AG04450 (cell line): ENCODE data around the gene KLHL26. TPM values are rescaled to one million over a fixed set of nuclear protein-coding genes. Genes with fewer than 3 reads are reported as not detected.

Source experiments
- CTCF ChIA-PET: fragments of 300-600, 350-600 bp; formaldehyde crosslinking; extraction: SDS; loops from one replicate; lab custom pipeline; 2022; ENCODE audit warnings: antibody characterized with exemption, inconsistent platforms; lab: Charles Lee
- POLR2A ChIA-PET: fragments of 350-600 bp; formaldehyde crosslinking; extraction: SDS; loops from one replicate; lab custom pipeline; 2021; ENCODE audit warnings: antibody characterized with exemption, inconsistent platforms; lab: Yijun Ruan, JAX
- DNase-seq: peaks from one replicate; pipeline ENCODE4 v3.0.0-alpha.2; 2011; ENCODE audit warnings: low read depth, low spot score
- H3K27ac ChIP-seq: one replicate; pipeline ENCODE4 v1.5.1; 2012; ENCODE audit warnings: low read depth, low read length, control low read depth
- H3K27me3 ChIP-seq: one replicate; pipeline ENCODE4 v1.6.0; 2012; ENCODE audit warnings: low read length; ENCODE audit not compliant: control insufficient read depth, insufficient read depth
- H3K4me3 ChIP-seq: 2 replicates; pipeline ENCODE4 v1.5.1; 2011; ENCODE audit warnings: mild to moderate bottlenecking, low read depth, low read length, control low read depth
- H3K9me3 ChIP-seq: 2 replicates; pipeline ENCODE4 v1.5.1; 2012; ENCODE audit warnings: low read length; ENCODE audit not compliant: control insufficient read depth, insufficient read depth
- CTCF ChIP-seq: IDR thresholded peaks from 2 replicates; pipeline ENCODE4 v1.5.1; 2011; ENCODE audit warnings: low read depth, low read length, control low read depth, inconsistent platforms
- polyA plus RNA-seq: library from polyadenylated mRNA; depleted of rRNA; stranded (reverse); fragments of >200 nt; gene quantifications from 2 replicates; pipeline ENCODE4 v1.2.3, GENCODE V29; 2011

KLHL26 gene
- polyA plus RNA-seq, 1 experiment, result 1.2 TPM

GRCh38 chr19:18635831-18636182 lies 1.0 kb upstream of the KLHL26 start:
- ChIA-PET CTCF (interaction anchor here (1.3 kb wide), 1 partner anchor 211 kb away, joined by 4 read pairs; no protein-coding TSS in a partner anchor), POLR2A (no interaction called here)
- no peak overlapping the region for H3K27ac ChIP-seq
- TF ChIP-seq CTCF, result no peak
- no peak for DNase-seq
- no peaks in the 10 kb centered on the region; the same call in 1 of the 2 replicates for H3K9me3 ChIP-seq
- no peak overlapping the region for H3K4me3 ChIP-seq
- H3K27me3 ChIP-seq, result peaks cover 2% of the 10 kb centered on the region

- DNase-seq, result peak; percentile 88
- Histone ChIP-seq H3K27me3 (peaks cover 2% of the 10 kb centered on the region), H3K27ac (no peak overlapping the region), H3K4me3 (peak overlapping the region; percentile 60), H3K9me3 (no peaks in the 10 kb centered on the region; the same call in 1 of the 2 replicates)
- TF ChIP-seq CTCF, result no peak
- ChIA-PET CTCF (no interaction called here), POLR2A (no interaction called here)
These were observed 452 bp upstream of the KLHL26 start for GRCh38 chr19:18636183-18636968.

- Histone ChIP-seq H3K9me3 (no peaks in the 10 kb centered on the region; the same call in 1 of the 2 replicates), H3K27me3 (peaks cover 2% of the 10 kb centered on the region), H3K27ac (no peak overlapping the region), H3K4me3 (peak overlapping the region; percentile 90)
- ChIA-PET POLR2A (no interaction called here), CTCF (no interaction called here)
- TF ChIP-seq CTCF, result no peak
- no peak for DNase-seq
These were observed 1.1 kb downstream of the KLHL26 start for GRCh38 chr19:18637673-18638630.

DNA sequence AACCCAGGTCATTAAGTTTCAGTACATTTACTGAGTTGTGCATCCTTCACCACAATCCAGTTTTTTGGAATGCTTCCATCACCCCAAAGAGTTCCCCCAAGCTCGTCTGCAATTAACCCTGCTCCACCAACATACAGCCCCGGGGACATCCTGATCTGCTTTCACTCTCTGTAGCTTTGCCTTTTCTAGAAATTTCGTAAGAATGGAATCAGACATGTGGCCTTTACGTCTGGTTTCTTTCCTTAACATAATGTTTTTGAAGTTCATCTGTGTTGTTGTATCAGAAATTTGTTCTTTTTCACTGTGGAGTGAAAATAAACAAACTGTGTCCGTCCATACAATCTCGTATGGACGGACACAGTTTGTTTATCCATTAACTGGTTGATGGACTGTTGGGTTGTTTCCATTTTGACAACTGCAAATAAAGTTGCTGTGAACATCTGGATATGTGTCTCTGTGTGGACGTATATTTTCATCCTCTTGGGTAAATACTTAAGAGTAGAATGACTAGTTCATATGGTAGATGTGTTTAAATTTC lies 2.9 kb downstream of the KLHL26 start:
- H3K9me3 ChIP-seq, result peaks cover 7% of the 10 kb centered on the region
- no peak overlapping the region for H3K4me3 ChIP-seq
- no peak for TF ChIP-seq CTCF
- ChIA-PET POLR2A (interaction anchor here (0.6 to 1.0 kb wide), 3 partner anchors 11 to 585 kb away, joined by 3 read pairs; no protein-coding TSS in a partner anchor), CTCF (interaction anchor here (1.1 to 1.9 kb wide), 3 partner anchors 47 to 227 kb away, joined by 3 to 5 read pairs (median 3); no protein-coding TSS in a partner anchor)
- no peak overlapping the region for H3K27ac ChIP-seq
- no peak for DNase-seq
- H3K27me3 ChIP-seq, result no peaks in the 10 kb centered on the region
